Pulmonary artery endothelial cell (primary cell): ENCODE results near the gene ARL17A. TPM values are rescaled to one million over a fixed set of nuclear protein-coding genes. Genes with fewer than 3 reads are reported as not detected.
"Not testable (repeated sequence)": the region's sequence is repeated elsewhere in the genome, so short reads cannot be mapped to it uniquely, and the experiment has no call there.

Source experiments
- DNase-seq: peaks from one replicate; pipeline ENCODE4 v3.0.0-alpha.2; 2011; ENCODE audit warnings: low read depth, low spot score
- total RNA-seq: library from RNA; depleted of rRNA; stranded (reverse); fragments of >200 nt; gene quantifications from 2 replicates; pipeline ENCODE4 v1.2.3, GENCODE V29; 2014

ARL17A gene
- total RNA-seq, 1 donor from 2014 or later: 1.5 TPM

GRCh38 chr17:46559155-46559554, 20.3 kb downstream of the ARL17A start:
- DNase-seq: not testable (repeated sequence)

DNA sequence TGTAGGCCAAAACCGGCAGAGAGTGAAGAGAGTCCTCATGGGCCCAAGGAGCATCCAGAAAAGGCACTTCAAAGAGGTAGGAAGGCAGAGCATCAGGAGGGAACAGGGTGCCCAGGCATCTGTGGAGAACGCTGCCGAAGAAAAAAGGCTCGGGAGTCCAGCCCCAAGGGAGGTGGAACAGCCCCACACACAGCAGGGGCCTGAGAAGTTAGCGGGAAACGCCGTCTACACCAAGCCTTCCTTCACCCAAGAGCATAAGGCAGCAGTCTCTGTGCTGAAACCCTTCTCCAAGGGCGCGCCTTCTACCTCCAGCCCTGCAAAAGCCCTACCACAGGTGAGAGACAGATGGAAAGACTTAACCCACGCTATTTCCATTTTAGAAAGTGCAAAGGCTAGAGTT, 30.9 kb downstream of the ARL17A start:
- not testable (repeated sequence) for DNase-seq

GRCh38 chr17:46534716-46535115, 44.8 kb downstream of the ARL17A start:
- DNase-seq: not testable (repeated sequence)

DNA sequence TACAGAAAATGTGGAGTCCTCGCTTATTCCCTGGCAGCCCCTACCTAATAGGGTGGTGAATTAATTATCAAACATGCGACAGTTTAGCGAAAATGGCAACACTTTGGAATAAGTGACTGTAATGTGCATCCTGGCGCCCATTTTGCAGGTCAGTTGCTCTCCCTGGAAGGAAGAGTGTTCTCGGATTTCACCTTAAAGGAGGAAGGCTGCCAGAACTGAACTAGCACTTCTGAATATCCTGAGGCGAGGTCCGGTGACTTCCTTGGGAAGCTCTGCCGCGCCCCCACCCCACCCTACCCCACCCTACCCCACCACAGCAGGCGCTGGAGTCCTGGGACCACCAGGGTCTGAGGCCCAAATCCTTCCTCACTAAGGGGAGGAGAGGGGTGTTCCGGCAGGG, 67.3 kb downstream of the ARL17A start, which contains the start of gene LRRC37A2:
Gene LRRC37A2, plus strand, starts transcription at position 301 of the 400 bp plus-strand sequence. CDS start 245 bp downstream, outside the sequence.
- not testable (repeated sequence) for DNase-seq

DNA sequence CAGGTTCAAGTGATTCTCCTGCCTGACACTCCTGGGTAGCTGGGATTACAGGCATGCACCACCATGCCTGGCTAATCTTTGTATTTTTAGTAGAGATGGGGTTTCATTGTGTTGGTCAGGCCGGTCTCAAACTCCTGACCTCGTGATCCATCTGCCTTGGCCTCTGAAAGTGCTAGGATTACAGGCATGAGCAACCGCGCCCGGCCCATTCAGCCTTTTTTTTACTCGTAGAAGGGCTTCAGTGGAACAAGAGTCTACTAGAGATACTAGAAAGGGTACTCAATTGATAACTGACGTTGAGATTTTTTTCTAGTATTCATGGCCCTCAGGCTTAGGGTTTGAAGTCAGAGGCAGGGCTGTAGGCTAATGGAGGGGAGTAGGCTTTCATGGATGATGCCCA, 73.6 kb downstream of the ARL17A start:
- DNase-seq: not testable (repeated sequence)

GRCh38 chr17:46499437-46500139, 79.9 kb downstream of the ARL17A start:
- DNase-seq: not testable (repeated sequence)

DNA sequence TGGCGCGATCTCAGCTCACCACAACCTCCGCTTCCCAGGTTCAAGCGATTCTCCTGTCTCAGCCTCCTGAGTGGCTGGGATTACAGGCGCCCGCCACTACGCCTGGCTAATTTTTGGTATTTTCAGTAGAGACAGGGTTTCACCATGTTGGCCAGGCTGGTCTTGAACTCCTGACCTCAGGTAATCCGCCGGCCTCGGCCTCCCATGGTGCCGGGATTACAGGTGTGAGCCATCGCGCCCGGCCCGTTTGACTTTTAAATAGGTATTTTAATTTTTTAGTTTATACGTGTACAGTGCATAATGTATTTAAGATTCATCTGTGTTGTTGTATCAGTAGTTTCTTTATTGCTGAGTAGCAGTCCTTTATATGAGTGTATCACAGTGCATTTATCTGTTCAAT, 87.5 kb downstream of the ARL17A start:
- DNase-seq: not testable (repeated sequence)

DNA sequence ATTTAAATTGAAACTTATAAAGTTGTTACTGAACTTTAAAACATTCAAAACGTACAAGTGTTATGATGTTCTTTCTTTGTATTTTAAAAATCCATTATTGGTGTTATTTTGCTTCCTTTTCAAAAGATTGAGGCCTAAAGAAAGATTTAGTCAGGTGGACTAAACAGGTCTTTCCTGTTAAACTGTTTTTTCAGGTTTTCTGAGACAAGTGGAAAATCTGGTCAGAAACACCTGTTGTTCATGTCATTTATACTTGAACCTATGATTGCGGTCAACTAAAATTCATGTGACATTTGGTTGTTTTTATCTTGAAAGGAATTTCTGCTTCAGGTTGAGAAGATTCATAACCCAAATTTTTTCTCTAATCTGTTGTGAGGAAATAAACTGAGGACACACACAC, 98.2 kb downstream of the ARL17A start:
- DNase-seq: not testable (repeated sequence)

DNA sequence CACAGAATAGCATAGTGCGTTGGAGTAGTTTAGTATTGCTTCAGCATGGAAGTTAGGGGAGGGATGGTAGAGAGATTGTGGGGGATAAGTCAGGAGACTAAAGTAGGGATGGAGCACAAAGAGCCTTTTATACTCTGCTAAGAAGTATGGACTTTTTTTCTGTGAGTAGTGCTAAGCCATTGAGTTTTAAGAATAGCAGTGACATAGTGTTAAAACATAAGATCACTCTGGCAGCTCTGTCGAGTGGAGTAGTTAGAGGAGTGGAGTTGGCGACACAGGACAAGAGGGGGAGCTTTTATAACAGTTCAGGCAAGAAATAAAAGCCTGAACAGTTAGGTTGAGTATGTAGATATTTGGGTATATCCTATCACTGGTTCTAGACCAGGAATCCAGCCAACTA, 100.7 kb downstream of the ARL17A start:
- DNase-seq: not testable (repeated sequence)

GRCh38 chr17:46475583-46475982, 103.9 kb downstream of the ARL17A start:
- not testable (repeated sequence) for DNase-seq

DNA sequence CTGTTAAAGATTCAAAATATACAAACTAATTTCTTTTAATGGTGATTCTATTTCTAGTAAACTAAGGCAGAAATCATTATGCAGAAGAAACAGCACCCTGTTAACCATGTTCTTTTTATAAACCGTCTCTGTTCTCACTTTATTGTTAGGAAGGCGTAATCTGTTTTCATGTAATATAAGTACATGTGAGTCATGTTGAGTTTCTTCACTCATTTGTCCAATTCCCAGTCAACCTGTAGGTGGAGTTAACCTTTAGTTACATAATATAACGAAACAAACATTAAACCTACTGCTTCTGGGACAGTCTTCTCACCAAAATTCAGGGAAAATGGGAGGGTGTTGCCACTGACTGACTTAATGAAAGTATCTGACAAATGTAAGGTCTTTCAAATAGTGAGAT, 105.0 kb downstream of the ARL17A start:
- DNase-seq: not testable (repeated sequence)

DNA sequence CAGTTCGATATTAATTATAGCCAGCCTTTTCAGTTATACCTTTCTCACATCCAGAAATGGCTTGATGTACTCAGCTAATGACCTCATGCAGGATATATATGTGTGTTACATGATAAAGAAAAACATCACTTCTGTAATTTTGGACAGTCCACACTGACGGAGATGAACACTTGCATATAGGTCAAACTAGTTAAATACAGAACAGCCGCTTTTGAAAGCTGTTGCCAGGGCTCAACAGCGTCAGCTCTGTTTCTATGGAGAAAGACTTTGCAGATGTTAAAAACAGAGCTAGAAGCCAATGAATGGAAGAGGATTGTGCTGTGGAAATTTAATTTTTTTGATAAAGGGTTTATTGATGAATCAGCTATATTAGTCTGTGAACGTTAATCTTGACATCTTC, 111.9 kb downstream of the ARL17A start:
- DNase-seq: not testable (repeated sequence)

Other genes starting within 250 kb of the ARL17A start
- gene ARL17B, start 217.9 kb downstream of the ARL17A start, total RNA-seq: 2.9 and 7.9 TPM in 2 replicates
- 2.4 and 4.2 TPM in 2 replicates for gene LRRC37A2, start 67.2 kb downstream of the ARL17A start, total RNA-seq
- gene NSF, start 11.0 kb upstream of the ARL17A start, total RNA-seq: 44.6 and 50.9 TPM in 2 replicates
- gene WNT3, start 239.0 kb upstream of the ARL17A start, total RNA-seq: 1.9 and 2.0 TPM in 2 replicates